Smooth muscle cell (in vitro differentiated cells): Measurements from ENCODE around the gene DCAF15. TPM values are rescaled to one million over a fixed set of nuclear protein-coding genes. Genes with fewer than 3 reads are reported as not detected.

Experiments used
- DNase-seq: peaks from one replicate; lab custom pipeline; 2025; ENCODE audit not compliant: unreplicated experiment; lab: John Stamatoyannopoulos, UW
- H2AFZ ChIP-seq: fragments of 200-600 bp; sonication (generic); 2 replicates; pipeline ENCODE4 v1.6.0; 2016; ENCODE audit warnings: antibody characterized with exemption, low read depth, mild to moderate bottlenecking
- H3F3A ChIP-seq: fragments of 200-600 bp; sonication (generic); 2 replicates; pipeline ENCODE4 v1.6.0; 2017; ENCODE audit warnings: antibody characterized with exemption, low read depth
- H3K27ac ChIP-seq: fragments of 200-600 bp; sonication (generic); 2 replicates; pipeline ENCODE4 v1.5.1; 2016; ENCODE audit warnings: low read depth, mild to moderate bottlenecking
- H3K27me3 ChIP-seq: fragments of 200-600 bp; sonication (generic); 2 replicates; pipeline ENCODE4 v1.6.1; 2016; ENCODE audit warnings: low read depth, mild to moderate bottlenecking
- H3K36me3 ChIP-seq: fragments of 200-600 bp; sonication (generic); 2 replicates; pipeline ENCODE4 v1.5.1; 2016; ENCODE audit warnings: low read depth
- H3K4me1 ChIP-seq: fragments of 200-600 bp; sonication (generic); 2 replicates; pipeline ENCODE4 v1.5.1; 2016; ENCODE audit warnings: low read depth
- H3K4me2 ChIP-seq: fragments of 200-600 bp; sonication (generic); 2 replicates; pipeline ENCODE4 v1.6.0; 2016; ENCODE audit warnings: mild to moderate bottlenecking
- H3K4me3 ChIP-seq: fragments of 200-600 bp; sonication (generic); 2 replicates; pipeline ENCODE4 v1.5.1; 2016; ENCODE audit warnings: mild to moderate bottlenecking
- H3K79me2 ChIP-seq: fragments of 200-600 bp; sonication (generic); 2 replicates; pipeline ENCODE4 v1.6.0; 2016; ENCODE audit warnings: low read depth, mild to moderate bottlenecking
- H3K9ac ChIP-seq: fragments of 200-600 bp; sonication (generic); 2 replicates; pipeline ENCODE4 v1.6.0; 2016; ENCODE audit warnings: low read depth
- H3K9me3 ChIP-seq: fragments of 200-600 bp; sonication (generic); replicated peaks from 2 replicates; pipeline ENCODE4 v1.5.1; 2016; ENCODE audit warnings: low read depth
- H4K20me1 ChIP-seq: fragments of 200-600 bp; sonication (generic); 2 replicates; pipeline ENCODE4 v1.6.0; 2016; ENCODE audit warnings: low read depth
- CTCF ChIP-seq: fragments of 200-600 bp; sonication (generic); IDR thresholded peaks from 2 replicates; pipeline ENCODE4 v1.5.1; 2017; ENCODE audit warnings: borderline replicate concordance, mild to moderate bottlenecking, antibody characterized with exemption; ENCODE audit not compliant: insufficient read depth, poor library complexity, severe bottlenecking
- WGBS: methylation state at CpG from one replicate; pipeline ENCODE4 v1.1.7; 2016; ENCODE audit warnings: low lambda C conversion rate; 5-methylcytosine and 5-hydroxymethylcytosine counted together
- polyA plus RNA-seq: library from polyadenylated mRNA; unstranded; fragments of >200 nt; fragmentation: Nextera tagmentation; extraction: Ambion mirVana; gene quantifications from 2 replicates; pipeline ENCODE4 v1.2.1, GENCODE V29; 2016
- total RNA-seq: library from RNA; depleted of rRNA; stranded (reverse); fragments of >200 nt; gene quantifications from 2 replicates; pipeline ENCODE4 v1.2.3, GENCODE V29; 2014

DCAF15 gene
- total and polyA plus RNA-seq, 2 experiments from 2014 or later = 12.4 to 27.0 TPM

- no peak for TF ChIP-seq CTCF
- Histone ChIP-seq H3K4me1 (peaks cover 17% of the 10 kb centered on the region), H3K27ac (peak overlapping the region; percentile 62), H3K27me3 (no peaks in the 10 kb centered on the region), H2AFZ (no peak overlapping the region), H3K36me3 (no peaks in the 10 kb centered on the region), H3K4me2 (no peak overlapping the region), H3F3A (no peaks in the 10 kb centered on the region), H4K20me1 (no peaks in the 10 kb centered on the region), H3K9ac (no peak overlapping the region), H3K79me2 (no peaks in the 10 kb centered on the region), H3K4me3 (no peak overlapping the region), H3K9me3 (no peaks in the 10 kb centered on the region)
- WGBS = 87% methylated on average over 25 of the region's 25 CpGs
- no peak for DNase-seq
These were observed 32.8 kb downstream of the DCAF15 start for GRCh38 chr19:13984875-13985741.

- no peak for TF ChIP-seq CTCF
- Histone ChIP-seq H3F3A (no peaks in the 10 kb centered on the region), H3K79me2 (no peaks in the 10 kb centered on the region), H3K4me2 (peak overlapping the region; percentile 80), H3K9me3 (no peaks in the 10 kb centered on the region), H2AFZ (no peak overlapping the region), H3K36me3 (no peaks in the 10 kb centered on the region), H3K27me3 (no peaks in the 10 kb centered on the region), H3K9ac (no peak overlapping the region), H3K4me3 (no peak overlapping the region), H3K27ac (peak overlapping the region; percentile 62), H4K20me1 (no peaks in the 10 kb centered on the region), H3K4me1 (peaks cover 17% of the 10 kb centered on the region)
- DNase-seq = no peak
- whole genome bisulfite sequencing = 70% methylated on average over 7 of the region's 10 CpGs
These were observed 33.5 kb downstream of the DCAF15 start for GRCh38 chr19:13985771-13986347.

- Histone ChIP-seq H3K4me1 (peaks cover 17% of the 10 kb centered on the region), H3K9ac (peak overlapping the region; percentile 32), H3K4me2 (peak overlapping the region; percentile 80), H3K4me3 (no peak overlapping the region), H3K27me3 (no peaks in the 10 kb centered on the region), H3K9me3 (no peaks in the 10 kb centered on the region), H2AFZ (no peak overlapping the region), H3K36me3 (no peaks in the 10 kb centered on the region), H3K27ac (peak overlapping the region; percentile 62), H3K79me2 (no peaks in the 10 kb centered on the region), H4K20me1 (no peaks in the 10 kb centered on the region), H3F3A (no peaks in the 10 kb centered on the region)
- WGBS = 33% methylated on average over 19 of the region's 19 CpGs
- DNase-seq = peak; percentile 55
- no peak for TF ChIP-seq CTCF
These were observed 34.1 kb downstream of the DCAF15 start for GRCh38 chr19:13986348-13986904.
